GM21381 (cell line): ENCODE data around the gene PRKACG.
A peak's percentile ranks its signal among the peaks of the same experiment; 100 is the strongest.

Source experiments
- ATAC-seq: cut with Tn5 transposase; IDR thresholded peaks from one replicate; pipeline ENCODE4 v1.9.1; 2021; ENCODE audit warnings: mild to moderate bottlenecking, moderate library complexity; ENCODE audit not compliant: unreplicated experiment

Gene PRKACG

GRCh38 chr9:68983522-68984424, 30.1 kb downstream of the PRKACG start:
- no peak for ATAC-seq

GRCh38 chr9:68983008-68983411, 30.9 kb downstream of the PRKACG start:
- peak; percentile 15 for ATAC-seq

GRCh38 chr9:68981789-68982188, 32.1 kb downstream of the PRKACG start:
- ATAC-seq, result peak; percentile 56

GRCh38 chr9:68980341-68980914, 33.5 kb downstream of the PRKACG start:
- no peak for ATAC-seq

- no peak for ATAC-seq
Observed at GRCh38 chr9:68979538-68980314, 34.2 kb downstream of the PRKACG start.

- ATAC-seq, result no peak
Observed at GRCh38 chr9:68978501-68978900, 35.4 kb downstream of the PRKACG start.

- no peak for ATAC-seq
Observed at GRCh38 chr9:68978066-68978465, 35.8 kb downstream of the PRKACG start.

- no peak for ATAC-seq
Observed at GRCh38 chr9:68975365-68976043, 38.4 kb downstream of the PRKACG start.

- ATAC-seq, result no peak
Observed at GRCh38 chr9:68974901-68975300, 39.0 kb downstream of the PRKACG start.

GRCh38 chr9:68974431-68974830, 39.5 kb downstream of the PRKACG start:
- ATAC-seq, result peak; percentile 87

- ATAC-seq, result no peak
Observed at GRCh38 chr9:68973619-68974018, 40.3 kb downstream of the PRKACG start.

GRCh38 chr9:68970151-68970550, 43.8 kb downstream of the PRKACG start:
- no peak for ATAC-seq

- ATAC-seq, result no peak
Observed at GRCh38 chr9:68969538-68969937, 44.4 kb downstream of the PRKACG start.

GRCh38 chr9:68967800-68968199, 46.1 kb downstream of the PRKACG start:
- ATAC-seq, result no peak

GRCh38 chr9:68966496-68966944, 47.4 kb downstream of the PRKACG start:
- ATAC-seq, result peak; percentile 58

GRCh38 chr9:68964765-68965164, 49.1 kb downstream of the PRKACG start:
- no peak for ATAC-seq

GRCh38 chr9:68964102-68964541, 49.8 kb downstream of the PRKACG start:
- no peak for ATAC-seq

GRCh38 chr9:68963416-68963815, 50.5 kb downstream of the PRKACG start:
- ATAC-seq, result no peak
